Left forelimb (tissue), 1 donor: ENCODE measurements around the gene SPRR2G.
"Not testable (repeated sequence)": the region's sequence is repeated elsewhere in the genome, so short reads cannot be mapped to it uniquely, and the experiment has no call there.

Experiments
- DNase-seq: peaks from one replicate; pipeline ENCODE4 v3.0.0-alpha.2; 2018; ENCODE audit warnings: low spot score

The SPRR2G gene

DNA sequence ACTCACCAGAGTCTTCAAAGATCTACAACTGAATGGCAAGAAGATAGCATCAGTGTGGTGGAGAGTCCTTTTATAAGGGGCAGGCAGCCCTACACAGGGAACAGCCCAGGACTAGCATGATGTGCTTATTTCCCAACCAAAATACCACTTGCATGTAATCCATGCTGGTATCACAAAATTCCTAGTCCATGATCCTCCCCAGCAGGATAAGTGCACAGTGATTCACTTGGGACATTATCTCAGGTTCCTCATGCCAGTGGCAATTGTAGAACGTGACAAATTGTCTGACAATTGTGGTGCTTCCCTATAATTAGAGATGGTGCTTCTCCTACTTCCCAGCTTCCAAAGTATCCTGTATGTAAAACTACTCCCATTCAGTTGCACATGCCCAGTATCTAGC is at the start of gene SPRR2G:
SPRR2G (minus strand) TSS at position 45 of the 400 bp plus-strand sequence. CDS start 780 bp downstream, outside the sequence.
- no peak for DNase-seq

DNA sequence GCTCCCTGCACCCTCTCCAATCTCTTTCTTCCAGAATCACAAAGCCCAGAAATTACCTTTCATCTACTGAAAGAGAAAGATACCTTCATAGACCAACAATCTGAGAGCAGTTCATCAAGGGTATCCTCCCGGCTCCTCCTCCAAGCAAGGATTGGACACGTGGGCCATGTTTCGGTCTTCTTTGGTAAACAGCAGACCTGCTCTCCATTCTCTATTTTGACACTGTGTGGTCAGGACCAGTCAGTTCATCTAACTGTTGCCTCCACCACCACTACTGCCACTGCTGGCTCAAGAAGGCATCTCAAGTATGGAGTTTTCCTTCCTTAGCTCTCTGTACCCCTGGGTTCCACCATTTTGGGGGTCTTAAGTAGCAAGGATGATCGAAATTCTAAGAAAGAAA is 44.5 kb upstream of the SPRR2G start:
- no peak for DNase-seq

DNA sequence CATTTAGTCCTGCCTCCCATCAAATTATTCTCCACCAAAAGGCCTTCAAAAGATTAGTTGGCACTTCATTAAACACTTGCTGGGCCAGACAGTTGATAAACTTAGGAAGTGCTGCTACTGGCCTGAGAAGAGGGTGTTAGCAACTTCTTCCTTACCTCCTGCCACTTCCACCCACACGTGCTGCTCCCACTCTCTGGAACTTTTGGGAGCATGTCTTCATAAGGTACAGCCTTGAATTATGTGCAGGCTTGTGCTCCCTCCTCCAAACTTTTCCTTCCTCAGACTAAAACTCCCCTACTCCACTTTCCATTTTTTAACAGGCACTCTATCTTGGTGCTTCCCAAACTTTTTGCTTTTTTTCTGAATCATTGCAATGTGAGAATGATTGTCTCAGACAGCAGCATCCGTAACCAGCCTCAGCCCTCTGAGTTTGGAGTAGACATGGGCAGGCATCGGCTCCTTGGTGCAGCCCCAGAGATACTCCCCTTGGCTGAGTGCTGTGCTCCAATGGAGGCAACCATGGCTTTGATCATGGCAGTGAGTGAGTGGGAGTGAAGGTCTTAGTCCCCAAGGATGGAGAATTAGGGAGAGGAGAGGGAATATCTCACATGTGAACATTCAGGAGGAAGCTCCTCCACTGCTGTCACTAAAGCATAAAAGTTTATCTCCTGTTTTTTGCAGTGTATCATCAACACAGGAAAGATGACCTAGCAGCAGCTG is 43.8 kb upstream of the SPRR2G start:
- DNase-seq: no peak

DNA sequence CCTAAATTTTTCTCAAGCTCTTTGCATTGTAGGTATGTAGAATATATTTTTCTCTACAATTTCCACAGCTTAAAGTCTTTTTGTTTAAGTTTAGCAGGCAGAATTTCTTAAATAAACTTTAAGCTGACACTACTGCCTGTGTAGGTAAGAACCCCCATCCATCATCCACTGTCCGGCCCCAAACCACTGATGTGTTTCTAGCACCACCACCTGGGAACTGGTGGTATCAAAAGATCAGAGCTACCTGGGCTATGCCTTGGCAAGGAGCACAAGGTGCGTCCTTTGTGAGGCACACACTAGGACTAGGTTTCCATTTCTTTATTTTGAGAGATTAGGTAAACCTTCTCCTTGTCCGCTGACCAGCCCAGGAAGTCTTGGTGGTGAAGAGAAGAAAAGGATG is 42.0 kb upstream of the SPRR2G start:
- DNase-seq: no peak

DNA sequence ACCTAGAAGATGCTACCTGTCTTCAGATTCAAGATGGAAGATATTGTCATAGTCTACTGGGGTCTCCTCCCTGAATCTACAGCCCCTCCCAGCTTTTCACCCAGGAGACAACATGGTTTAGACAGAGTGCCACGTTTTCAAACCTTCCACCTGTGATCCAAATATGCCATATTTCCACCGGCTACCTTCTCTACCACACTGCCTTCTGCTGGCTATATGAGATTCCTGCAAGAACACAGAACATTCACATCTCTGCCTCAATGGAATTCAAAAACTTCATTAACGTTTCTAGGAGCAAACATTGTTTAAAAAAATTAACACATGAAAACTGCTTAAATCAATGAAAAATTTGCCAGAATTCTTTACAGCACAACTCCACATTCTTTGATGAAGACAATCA is 39.7 kb upstream of the SPRR2G start:
- DNase-seq: no peak

DNA sequence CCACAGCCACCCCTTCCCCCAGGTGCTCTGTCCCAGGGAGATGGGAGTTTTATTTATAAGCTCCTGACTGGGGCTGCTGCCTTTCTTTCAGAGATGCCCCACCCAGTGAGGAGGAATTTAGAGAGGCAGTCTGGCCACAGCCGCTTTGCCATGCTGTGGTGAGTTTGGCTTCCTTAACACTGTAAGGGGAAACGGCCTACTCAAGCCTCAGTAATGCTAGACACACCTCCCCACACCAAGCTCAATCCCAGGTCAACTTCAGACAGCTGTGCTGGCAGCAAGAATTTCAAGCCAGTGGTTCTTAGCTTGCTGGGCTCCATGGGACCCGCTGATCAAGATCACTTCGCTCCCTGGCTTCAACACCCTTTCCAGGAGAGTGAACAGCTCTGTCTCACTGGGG is 37.6 kb upstream of the SPRR2G start:
- not testable (repeated sequence) for DNase-seq

DNA sequence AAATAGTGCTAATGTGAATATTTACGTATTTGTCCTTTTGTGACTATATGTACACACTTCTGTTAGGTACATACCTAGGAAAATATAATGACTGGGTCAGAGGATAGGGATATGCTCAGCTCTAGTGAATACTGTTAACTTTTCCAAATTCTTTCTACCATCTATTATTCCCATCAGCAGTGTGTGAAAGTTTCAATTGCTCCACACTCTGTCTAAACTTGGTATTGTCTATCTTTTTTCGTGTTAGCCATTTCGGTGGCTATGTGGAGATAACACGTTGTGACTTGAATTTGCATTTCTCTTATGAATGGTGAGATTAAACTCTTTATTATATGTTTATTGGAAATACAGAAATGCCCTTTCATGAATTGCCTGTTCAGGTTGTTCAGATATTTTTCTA is 29.9 kb upstream of the SPRR2G start:
- no peak for DNase-seq

DNA sequence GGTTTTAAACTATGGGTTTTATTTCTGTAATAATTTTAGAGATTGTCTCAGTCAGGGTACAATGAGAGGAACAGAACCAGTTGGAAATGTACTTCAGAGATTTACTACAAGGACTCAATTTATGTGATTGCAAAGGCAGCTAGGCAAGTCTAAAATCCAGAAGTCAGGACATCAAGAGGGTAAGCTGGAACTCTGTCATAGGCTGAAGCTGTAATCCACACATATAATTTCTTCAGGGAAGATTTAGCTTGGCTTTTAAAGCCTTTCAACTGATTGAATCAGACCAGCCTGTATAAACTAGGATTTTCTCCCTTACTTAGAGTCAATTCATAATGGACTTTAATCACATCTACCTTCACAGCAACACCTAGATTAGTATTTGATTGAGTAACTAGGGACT is 28.2 kb upstream of the SPRR2G start:
- DNase-seq: no peak

DNA sequence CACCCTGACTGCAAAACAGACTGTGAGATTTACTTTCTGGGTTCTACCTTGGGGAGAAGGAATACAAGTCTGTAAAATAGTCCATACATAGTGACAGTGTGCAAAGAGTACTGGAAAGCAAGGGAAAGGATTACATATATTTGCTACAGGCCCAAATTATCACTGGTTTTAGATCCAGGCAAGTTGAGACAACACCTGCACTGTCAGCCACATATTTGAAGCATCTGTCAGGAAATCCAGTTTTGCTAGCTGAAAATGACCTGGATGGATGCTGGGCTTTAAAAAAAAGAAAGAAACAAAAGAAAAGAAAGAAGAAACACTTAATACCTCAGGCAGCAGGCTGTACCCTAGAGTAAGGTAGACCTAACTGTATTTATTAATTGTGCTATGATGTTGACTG is 23.9 kb upstream of the SPRR2G start:
- no peak for DNase-seq

DNA sequence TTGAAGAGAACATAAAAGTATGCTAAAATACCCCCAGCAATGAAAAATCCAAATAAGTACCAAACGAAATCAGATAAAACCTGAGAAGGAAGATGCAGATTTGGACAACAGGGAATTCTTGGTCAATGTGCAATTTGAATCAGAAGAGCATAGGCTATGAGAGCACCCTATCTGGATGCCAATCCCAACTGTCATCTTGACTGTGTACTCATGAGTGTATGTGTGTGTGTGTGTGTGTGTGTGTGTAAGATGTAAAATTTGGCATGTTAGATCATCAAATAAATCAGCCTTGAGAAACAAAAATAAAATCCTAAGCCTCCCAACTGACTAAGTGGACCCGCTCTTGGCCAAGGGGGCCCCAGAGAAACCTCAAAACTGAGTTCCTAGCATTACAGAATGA is 18.0 kb upstream of the SPRR2G start:
- DNase-seq: no peak

DNA sequence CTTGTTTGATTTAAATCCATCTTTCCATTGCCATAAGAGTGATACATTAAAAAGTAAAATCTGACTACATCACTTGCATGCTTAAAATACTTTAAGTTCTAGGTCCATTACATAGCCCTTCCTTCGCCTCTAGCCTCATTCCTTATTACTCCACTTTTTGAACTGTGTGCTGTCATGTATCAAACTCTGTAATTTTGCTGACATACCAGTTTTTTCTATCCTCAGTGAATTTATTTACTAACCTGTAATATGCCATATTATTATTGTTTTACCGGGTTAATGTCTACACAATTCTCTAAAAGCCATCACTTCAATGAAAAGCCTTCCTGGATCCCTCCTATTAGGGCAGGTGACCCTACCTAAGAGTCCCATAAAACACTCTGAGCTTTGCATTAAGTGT is 4.9 kb upstream of the SPRR2G start:
- no peak for DNase-seq

DNA sequence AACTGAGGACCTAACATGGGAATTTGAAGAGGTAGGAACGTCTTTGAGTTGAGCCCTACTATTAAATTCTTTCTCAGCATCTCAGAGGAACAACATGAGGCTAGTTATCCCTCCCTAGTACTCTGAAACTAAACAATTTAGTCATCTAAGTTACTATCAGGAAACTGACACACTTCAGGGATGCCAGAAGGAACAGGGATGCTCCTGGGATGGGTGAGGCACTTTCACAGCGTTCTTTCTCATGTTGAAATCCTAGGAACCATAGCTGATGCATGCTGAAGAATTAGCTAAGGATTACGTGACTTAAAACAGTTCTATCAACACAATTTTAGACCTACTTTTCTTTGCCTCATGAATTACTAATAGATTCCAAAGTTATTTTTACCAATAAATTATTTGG is 1.8 kb upstream of the SPRR2G start:
- DNase-seq: no peak

DNA sequence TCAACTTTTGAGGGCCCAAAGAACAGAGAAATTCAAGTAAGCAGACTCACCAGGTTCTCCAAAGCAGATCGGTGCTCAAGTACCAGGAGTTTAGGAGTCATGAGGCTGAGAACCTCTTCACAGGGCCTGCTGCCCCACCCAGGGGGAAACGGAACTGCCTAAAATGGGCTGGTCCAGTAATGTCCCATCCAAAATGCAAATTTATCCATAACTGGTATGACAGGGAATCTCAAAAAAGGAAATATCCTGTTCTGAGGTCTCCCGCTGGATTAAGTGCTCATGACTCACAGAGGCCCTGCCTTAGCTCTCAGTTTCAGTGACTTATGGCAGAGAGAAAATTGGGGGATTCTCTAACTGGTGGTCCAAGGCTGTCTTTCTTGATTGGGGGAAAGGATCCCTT is 9.3 kb downstream of the SPRR2G start:
- DNase-seq: no peak

DNA sequence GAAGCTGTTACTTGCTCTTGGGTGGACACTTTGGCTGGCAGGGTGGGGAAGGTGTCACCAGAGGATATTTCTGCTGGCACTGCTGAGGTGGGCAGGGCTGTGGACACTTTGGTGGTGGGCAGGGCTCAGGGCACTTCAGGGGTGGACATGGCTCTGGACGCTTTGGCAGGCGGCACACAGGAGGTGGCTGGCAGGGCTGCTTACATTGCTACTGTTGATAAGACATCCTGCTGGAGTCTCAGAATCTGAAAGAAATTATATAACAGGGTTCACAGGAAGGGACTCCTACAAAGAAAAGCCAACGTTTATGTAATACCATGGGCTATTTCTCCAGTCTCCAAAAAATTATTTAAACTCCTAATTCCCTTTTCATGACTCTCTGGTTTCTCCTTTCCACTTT is 10.2 kb downstream of the SPRR2G start:
- DNase-seq: no peak

DNA sequence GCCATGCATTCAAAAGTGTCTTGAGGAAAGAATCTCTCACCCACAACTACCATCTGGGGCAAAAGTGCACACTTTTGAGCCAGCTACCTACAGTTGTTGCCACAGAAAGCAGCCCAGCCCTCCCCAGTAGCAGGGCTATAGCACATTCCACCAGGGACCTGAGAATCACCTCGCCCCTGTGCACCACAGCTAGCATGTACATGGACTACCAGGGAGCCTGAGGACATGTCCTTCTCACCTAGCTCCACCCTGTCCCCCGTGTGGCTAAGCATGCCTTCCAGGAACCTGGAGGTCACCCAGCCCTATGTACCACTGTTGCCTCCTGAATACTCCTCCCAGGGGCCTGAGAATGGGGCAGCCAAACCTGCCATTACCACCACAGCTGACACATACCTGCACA is 16.9 kb downstream of the SPRR2G start:
- no peak for DNase-seq

DNA sequence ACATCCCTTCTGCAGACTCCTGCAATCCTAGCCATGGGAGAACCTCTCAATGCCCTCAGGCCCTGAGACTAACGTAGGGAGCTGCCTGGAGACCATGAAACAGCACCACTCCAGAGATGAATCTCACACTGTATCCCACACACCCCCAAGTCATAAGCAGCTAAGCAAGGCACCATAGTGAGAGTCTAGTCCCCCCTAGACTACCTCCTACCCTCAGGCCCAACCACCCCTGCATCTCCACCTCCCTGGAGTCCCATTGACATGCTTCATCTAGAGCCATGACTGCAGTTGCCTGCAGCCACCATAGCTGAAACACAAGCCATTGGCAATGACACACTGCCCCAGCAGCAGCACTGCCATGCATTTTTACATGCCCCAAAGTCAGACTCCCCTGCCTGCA is 17.4 kb downstream of the SPRR2G start:
- DNase-seq: no peak

DNA sequence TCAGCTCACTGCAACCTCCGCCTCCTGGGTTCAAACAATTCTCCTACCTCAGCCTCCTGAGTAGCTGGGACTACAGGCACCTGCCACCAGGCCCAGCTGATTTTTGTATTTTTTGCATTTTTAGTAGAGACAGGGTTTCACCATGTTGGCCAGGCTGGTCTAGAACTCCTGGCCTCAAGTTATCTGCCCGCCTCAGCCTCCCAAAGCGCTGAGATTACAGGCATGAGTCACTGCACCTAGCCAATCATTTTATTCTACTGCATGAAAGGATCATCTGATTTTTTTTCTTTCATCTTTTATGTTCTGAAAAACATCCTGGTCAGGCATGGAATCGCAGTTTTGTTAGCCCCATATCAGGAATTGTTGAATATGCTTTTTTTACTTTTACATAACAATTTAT is 22.0 kb downstream of the SPRR2G start:
- not testable (repeated sequence) for DNase-seq

DNA sequence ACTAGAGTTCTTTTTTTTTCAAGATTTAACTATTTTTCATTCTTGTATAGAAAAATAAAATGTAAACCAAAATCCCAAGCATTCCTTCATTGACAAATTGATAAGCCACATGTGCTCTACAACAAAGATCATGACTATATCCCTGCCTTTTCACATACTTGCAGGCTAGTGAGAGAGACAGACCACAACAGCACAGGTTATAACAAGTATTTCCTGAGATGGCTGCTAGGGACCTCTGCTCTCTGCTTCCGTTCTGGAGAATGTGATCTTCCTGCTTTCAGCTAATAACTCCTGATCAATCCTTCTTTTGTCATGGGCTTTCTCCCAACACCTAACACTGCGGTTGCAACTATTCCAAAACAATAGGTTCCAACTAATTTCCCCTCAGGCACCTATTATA is 23.4 kb downstream of the SPRR2G start:
- DNase-seq: no peak

DNA sequence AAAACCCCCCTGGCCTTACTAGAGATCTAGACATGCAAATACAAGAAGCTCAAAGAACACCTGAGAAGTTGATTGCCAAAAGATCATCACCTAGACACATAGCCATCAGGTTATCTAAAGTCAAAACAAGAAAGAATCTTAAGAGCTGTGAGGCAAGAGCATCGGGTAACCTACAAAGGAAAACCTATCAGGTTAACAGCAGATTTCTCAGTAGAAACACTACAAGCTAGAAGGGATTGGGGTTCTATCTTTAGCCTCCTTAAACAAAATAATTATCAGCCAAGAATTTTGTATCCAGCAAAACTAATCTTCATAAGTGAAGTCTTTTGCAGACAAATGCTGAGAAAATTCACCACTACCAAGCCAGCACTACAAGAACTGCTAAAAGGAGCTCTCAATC is 25.2 kb downstream of the SPRR2G start:
- DNase-seq: no peak

DNA sequence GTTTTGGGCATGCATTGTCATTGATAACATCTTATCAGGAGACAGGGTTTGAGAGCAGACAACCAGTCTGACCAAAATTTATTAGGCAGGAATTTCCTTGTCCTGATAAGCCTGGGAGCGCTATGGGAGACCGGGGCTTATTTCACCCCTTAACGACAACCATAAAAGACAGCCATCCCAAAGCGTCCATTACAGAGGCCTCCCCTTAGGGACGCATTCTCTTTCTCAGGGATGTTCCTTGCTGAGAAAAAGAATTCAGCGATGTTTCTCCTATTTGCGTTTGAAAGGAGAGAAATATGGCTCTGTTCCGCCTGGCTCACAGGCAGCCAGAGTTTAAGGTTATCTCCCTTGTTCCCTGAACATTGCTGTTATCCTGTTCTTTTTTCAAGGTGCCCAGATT is 26.9 kb downstream of the SPRR2G start:
- DNase-seq: not testable (repeated sequence)

DNA sequence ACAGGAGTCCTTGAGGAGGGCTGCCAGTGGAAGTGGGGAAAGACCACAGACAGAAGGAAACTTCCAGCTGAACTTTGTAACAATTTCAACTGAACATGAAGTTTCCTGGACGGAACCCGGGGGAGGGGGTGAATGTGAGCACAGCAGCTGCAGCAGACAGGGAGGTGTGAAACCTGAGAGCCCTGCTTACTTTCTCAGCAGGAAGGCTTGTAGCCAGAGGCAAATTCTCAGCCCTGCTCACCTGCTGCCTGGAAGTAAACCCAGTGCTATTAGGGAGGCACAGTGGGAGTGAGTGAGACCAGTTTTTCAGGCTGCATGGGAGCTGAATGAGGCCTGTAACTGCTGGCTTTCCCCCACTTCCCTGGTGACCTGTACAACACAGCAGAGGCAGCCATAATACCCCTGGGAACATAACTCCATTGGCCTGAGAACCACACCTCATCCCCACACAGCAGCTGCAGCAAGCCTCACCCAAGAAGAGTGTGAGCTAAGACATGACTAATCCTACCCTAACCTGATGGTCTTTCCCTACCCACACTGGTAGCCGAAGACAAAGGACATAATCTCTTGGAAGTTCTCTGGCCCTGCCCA is 27.8 kb downstream of the SPRR2G start:
- no peak for DNase-seq

DNA sequence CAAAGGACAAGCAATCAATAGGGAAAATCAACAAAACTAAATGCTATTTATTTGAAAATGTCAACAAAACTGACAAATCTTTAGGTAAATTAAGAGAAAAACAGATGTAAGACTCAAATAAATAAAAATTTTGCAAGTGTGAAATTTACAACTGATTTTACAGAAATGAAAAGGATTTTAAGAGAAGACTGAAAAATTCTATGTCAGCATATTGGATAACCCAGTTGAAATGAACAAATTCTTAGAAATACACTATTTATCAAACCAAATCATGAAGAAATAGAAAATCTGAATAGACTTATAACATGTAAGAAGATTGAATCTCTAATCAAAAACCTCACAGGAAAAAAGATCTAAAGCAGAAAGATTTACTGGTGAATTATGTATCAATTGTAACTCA is 29.7 kb downstream of the SPRR2G start:
- no peak for DNase-seq

DNA sequence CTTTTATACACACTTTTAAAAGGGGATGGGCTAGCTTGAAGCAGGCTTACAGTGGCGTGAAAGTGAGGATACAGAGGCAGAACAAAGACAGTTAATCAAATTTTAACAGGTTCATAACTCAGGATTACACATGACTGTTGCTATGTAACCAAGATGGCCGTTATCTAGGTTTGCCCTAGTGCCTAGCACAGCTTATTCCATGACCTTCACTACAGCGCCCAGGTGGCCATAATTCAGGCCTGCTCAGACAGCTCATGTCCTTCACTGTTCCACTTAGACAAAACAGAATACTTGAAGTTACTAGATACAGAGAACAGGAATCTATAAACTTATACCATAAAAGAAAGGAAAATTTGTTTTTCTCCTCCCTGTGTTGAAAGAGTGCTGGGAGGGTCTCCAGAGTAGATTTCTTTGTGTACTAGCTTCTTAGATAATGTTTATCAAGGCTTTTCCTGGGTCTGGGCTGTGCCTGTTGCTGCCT is 31.2 kb downstream of the SPRR2G start:
- no peak for DNase-seq

DNA sequence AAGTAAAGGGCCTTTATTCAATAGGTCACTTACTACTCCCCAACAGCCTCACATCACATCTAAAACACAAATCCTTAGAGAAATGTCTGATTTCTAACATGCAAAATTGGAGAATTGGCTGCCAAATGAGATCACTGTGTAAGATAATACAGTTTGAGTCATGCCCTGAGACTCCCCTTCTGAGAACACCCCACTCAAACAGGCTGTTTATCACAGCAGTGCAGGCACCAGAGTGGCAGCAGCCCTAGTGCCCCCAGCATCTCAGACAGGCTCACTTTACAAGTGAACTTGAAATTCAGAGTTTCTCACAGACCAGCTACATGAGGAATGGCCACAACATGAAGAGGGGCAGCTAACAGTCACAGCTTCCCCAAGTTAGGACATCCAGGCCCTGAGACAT is 35.4 kb downstream of the SPRR2G start:
- DNase-seq: not testable (repeated sequence)
